Stimulated activated CD8-positive, alpha-beta memory T cell treated with anti-CD3 and anti-CD28 coated beads, Interleukin-4, amount 100 ng/mL, for 48 hours (primary cell): Measurements from ENCODE around the gene EFNA4.
A peak's percentile ranks its signal among the peaks of the same experiment; 100 is the strongest.

Source experiments
- DNase-seq: peaks from one replicate; pipeline ENCODE4 v3.0.0-alpha.2; 2020

EFNA4 gene

DNA sequence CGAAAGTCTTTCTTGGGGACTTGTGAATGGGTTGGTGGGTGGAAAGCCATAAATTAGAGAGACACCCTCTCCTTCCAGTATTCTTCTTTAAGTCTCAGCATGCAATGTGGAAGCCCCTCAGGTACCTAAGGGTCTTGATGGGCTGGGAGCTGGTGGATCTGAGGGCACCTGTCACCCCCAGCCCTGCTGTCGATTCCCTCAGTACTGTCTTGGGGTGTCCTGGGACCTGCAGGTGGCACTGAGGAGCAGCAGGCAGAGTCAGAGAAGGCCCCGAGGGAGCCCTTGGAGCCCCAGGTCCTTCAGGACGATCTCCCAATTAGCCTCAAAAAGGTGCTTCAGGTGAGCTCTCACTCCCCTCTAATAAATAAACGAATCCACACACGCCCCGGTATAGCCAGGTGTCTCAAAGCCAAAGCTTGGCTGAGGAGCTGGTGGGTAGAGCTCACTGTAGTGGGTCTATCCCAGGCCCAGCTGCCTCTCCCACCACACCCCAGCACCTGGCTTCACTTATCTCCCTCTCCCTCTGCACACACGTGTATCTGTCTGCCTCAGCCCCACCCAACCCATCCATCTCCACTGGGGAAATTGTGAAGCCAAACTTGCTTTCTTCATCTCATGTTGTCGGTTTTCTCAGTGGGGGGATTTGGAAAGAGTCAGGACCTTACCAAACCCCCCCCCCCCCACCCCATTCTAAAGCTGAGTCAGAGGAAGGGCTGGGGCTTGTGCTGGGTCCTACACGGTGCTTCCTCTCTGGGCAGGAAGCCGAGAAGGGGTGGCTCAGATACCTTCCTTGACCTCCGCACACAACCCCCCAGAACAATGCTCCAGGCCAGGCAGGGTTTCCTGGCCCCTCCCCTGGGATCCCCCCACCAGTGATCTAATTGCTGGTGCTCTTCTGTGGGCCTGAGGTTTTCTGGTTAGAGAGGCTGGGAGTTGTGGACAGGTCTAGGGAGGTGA lies 10.8 kb upstream of the EFNA4 start:
- peak; percentile 51 for DNase-seq

DNA sequence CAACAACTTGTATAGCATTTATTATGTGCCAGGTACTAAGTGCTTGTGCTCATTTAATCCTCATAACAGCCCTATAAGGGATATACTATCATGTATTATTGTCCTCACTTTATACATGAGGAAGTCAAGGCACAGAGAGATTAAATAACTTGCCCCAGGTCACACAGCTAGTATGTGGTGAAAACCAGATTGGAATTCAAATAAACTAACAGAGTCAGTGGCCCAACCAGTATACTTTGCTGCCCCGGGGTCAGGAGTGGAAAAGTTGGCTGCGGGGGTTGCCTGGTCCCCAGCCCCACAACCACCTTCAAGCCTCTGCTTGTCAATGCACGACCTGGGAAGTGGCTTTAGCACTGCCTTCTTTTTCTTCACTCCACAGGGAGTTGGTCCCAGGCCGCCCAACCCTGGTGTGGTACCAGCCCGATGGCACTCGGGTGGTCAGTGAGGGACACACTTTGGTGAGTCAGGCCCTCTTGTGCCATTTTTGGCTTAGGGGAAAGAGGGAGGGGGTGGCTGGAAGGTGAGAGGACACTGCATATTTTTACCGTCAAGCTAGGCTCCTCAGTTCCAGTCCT lies 9.9 kb upstream of the EFNA4 start:
- no peak for DNase-seq

DNA sequence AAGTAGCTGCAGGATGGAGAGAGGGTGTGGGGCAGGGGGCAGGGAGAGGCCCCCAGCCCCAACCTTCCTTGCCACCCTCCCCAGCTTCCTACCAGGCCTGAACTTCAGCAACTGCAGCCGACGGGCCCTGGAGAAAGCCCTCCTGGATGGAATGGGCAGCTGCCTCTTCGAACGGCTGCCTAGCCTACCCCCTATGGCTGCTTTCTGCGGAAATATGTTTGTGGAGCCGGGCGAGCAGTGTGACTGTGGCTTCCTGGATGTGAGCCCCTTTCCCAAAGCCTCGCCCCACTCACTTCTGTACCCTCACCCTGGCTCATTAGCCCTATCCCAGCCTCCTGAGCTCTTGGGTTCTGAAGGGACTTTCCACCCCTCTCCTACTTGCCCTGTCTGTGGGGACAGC lies 6.4 kb upstream of the EFNA4 start:
- DNase-seq, result no peak

DNA sequence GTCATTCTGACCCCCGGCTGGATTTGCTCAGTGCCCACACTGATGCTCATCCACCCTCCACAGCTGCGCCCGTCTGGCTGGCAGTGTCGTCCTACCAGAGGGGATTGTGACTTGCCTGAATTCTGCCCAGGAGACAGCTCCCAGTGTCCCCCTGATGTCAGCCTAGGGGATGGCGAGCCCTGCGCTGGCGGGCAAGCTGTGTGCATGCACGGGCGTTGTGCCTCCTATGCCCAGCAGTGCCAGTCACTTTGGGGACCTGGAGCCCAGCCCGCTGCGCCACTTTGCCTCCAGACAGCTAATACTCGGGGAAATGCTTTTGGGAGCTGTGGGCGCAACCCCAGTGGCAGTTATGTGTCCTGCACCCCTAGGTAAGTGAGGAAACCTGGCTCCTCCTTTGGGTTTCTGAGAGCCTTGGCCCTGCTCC lies 5.7 kb upstream of the EFNA4 start:
- DNase-seq, result no peak

DNA sequence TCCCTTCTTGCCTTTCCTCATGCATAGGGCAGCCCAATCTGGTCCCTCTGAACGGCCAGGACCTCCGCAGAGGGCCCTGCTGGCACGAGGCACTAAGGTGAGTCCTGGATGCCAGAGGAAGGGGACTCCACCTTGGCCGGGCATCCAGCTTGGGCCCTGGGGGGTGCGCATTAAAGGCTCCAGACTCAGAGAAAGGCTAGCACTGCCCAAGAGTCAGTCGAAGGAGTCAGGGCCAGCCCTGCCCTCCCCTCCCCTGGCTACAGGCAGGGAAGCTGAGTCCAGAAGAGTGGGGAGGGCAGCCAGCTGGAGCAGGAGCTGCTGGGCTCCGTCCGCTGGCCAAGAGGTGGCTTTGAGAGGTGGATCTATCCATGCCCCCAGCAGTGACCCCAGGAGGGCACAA lies 2.8 kb upstream of the EFNA4 start:
- DNase-seq, result no peak

DNA sequence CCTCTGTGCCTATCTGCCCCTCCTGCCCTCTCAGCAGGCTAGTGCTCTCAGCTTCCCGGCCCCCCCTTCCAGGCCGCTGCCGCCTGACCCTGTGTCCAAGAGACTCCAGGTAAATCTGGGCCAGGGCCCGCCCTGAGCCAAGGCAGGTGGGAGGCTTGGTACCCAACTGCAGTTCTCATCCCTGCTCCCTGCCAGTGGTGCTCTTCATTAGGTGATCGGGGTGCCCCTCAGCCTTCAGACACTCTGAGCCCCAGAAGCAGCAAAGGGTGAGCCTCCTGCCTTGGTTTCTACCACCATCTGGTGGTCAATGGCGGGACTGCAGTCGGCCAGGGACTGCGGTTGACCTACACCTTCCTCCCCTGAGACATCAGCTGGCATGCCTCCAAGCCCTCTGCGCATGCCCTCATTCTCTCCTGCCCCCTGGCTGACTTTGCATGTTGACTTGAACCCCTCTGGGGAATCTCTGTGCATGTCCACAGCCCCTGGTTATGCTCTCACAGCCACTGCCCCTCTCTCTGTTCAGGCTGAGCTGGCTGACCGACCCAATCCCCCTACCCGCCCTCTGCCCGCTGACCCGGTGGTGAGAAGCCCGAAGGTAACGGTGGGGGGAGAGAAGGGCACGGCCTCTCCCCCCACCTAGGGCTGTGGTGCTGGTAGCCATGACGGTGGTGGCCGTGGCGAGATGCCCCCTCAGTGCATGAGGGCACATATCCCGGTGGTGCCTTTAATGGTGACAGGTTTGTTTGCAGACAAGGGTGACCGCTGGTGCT lies 2.0 kb upstream of the EFNA4 start:
- DNase-seq, result peak; percentile 100

DNA sequence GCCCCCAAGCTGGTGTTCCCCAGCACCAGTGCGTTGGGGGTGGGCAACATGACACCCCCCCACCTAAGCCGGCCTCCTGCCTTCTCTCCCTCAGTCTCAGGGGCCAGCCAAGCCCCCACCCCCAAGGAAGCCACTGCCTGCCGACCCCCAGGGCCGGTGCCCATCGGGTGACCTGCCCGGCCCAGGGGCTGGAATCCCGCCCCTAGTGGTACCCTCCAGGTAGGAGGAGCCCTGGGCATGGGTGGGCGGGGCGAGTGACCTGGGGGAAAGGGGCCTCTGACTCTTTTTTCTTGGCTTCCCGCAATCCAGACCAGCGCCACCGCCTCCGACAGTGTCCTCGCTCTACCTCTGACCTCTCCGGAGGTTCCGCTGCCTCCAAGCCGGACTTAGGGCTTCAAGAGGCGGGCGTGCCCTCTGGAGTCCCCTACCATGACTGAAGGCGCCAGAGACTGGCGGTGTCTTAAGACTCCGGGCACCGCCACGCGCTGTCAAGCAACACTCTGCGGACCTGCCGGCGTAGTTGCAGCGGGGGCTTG lies 1.3 kb upstream of the EFNA4 start:
- no peak for DNase-seq

DNA sequence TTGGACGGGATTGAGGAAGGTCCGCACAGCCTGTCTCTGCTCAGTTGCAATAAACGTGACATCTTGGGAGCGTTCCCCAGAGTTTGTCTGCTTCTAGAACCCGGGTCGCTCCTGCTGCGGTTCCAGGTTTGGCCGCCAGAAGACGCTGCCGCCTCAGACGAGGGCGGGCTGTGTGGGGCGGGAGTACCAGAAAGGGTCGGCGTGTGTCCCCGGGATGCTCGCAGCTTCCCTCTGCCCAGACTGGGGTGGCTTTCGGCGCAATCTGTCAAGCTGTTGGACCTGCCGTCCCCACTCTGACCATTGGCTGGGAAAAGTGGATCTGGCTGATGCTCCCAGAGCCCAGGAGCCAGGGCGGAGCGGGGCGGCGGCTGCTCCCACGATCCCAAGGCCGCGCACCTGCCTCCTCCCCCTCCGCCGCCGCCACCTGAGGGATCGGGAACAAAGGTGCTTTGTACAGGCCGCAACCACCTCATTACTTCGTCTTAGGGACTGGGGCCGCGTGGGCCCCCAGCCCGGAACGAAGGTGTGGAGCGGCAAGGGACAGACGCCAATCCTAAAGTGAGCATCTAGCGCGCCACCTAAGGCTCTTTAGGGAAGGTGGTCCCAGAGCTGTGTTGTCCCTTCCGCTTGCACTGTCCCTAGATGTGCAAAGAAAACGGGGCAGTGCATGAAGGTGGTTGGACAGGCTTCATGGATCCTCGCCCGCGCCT lies 683 bp upstream of the EFNA4 start:
- peak; percentile 93 for DNase-seq

DNA sequence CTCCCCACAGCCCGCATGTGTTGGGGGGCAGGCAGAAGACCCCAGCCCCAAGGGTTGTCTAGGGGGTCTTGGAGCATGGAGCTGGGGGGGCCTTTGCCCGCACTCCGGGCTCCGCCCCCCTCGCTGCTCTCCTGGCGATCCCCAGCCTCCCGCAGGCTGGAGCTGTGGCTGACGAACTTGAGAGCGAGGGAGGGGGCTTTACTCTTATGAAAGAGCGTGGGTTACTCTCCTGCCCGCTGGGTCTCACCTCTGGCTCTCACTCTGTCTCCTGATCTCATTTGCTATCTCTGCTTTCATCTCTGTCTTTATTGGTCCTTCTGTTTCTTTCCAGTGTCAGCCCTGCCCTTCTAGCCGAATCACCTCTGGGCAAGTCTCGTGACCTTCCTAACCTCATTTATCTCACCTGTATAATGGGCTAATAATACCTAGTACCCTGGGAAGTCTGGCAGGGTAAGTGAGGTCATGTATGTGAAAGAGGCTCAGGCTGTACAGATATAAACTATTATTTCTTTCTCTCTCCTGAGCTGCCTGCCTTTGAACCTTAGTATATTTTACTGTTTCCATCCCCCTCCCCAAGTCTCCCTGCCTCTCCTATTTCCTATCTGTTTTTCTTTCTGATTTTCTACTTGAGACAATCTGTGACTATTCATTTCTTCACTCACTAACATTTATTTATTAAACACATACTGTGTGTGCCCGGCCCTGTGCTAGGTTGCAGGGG lies 731 bp downstream of the EFNA4 start:
- DNase-seq, result peak; percentile 43

DNA sequence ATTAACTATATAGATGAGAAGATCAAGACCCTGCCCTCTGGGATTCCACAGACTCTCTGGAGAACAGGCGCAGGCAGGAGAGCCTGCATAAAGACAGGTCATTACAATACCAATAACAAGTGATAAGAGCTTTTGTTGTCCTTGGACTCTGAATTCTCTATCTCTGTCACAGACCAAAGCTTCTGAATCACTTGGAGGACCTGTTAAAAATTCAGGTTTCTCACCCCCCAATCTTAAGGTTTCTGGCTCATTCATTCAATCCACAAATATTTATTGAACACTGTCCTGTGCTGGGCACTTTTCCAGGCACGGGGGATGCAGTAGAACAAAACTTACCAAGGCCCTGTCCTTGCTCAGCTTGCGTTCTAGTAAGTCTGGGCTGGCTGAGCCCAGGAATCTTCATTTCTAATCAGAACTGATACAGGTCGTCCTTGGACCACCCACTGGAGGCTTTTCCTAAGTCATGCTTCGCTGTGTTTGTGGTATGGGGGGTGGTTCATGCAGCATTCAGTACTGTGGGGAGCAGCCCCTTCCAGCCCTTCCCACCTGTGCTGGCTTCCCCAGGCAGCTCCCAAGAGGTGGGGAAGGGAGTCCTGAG lies 1.4 kb downstream of the EFNA4 start:
- no peak for DNase-seq

DNA sequence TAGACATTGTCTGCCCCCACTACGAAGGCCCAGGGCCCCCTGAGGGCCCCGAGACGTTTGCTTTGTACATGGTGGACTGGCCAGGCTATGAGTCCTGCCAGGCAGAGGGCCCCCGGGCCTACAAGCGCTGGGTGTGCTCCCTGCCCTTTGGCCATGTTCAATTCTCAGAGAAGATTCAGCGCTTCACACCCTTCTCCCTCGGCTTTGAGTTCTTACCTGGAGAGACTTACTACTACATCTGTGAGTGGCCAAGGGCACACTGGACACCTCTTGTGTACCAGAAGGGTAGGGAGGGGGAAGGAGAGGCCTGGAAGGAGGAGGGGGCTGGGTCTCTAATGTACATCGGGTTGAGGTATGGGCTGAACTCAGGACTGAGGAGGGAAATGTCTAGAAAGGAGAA lies 3.2 kb downstream of the EFNA4 start:
- DNase-seq, result no peak

DNA sequence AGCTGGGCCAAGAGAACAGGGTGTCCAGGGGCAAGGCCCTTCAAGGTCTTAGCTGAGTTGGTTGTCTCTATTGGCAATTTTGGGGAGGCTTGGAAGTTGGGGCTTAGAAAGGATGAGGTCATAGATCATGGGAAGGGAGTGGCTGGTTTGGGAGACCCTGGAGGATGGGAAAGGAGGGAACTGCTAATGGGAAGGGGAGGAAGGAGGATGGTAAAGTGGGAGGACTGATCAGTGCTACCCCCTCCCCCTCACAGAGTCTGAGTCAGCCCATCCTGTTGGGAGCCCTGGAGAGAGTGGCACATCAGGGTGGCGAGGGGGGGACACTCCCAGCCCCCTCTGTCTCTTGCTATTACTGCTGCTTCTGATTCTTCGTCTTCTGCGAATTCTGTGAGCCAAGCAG lies 5.1 kb downstream of the EFNA4 start:
- no peak for DNase-seq

DNA sequence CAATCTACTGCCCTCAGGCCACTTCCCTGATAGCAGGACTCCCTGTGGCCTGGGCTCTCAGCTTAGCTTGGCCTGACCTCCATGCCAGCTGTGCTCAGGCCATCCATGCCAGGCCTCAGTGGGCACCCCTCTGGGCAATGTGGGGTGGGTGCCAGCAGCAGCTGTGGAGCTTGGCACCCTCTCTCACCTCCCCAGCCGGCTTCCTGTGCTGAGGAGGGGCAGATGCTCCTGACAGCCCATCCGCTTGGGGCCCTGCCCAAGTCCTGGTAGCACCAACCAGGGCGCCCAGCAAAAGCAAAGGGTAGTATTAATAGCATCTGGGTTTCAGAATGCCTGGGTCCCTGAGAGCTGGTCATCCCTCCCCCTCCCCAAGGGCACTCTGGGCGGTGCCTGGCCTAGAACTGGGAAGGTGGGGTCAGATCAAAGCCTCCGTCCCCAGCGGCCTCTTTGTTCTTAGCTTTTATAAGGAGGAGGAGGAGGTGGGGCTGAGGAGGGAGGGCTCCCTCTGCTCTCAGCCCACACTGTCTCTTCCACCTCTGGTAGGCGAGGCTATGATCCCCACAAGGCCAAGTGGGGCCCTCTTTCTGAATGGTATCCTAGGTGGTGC lies 6.1 kb downstream of the EFNA4 start:
- DNase-seq, result no peak

DNA sequence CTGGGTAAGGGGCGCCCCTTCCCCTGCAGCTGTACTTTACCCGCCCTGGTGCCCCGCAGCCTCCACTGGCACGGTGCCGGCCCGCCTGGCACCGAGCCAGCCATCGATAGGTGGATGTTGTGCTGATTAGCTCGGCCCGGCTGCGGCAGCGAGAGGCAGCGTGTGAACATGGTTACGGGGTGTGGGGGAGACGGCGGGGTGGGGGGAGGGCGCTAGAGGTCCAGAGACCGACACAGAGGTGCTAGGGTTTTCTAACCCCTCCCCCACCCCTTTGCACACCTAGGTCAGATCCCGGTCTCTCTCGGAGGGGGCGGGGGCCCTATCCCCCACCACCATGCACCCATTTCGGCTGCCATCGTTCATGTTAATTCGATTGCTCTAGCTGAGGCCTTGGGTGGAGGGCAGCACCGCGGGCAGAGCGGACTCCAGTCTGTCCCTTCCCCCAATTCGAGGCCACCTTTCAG lies 6.7 kb downstream of the EFNA4 start:
- DNase-seq, result no peak

DNA sequence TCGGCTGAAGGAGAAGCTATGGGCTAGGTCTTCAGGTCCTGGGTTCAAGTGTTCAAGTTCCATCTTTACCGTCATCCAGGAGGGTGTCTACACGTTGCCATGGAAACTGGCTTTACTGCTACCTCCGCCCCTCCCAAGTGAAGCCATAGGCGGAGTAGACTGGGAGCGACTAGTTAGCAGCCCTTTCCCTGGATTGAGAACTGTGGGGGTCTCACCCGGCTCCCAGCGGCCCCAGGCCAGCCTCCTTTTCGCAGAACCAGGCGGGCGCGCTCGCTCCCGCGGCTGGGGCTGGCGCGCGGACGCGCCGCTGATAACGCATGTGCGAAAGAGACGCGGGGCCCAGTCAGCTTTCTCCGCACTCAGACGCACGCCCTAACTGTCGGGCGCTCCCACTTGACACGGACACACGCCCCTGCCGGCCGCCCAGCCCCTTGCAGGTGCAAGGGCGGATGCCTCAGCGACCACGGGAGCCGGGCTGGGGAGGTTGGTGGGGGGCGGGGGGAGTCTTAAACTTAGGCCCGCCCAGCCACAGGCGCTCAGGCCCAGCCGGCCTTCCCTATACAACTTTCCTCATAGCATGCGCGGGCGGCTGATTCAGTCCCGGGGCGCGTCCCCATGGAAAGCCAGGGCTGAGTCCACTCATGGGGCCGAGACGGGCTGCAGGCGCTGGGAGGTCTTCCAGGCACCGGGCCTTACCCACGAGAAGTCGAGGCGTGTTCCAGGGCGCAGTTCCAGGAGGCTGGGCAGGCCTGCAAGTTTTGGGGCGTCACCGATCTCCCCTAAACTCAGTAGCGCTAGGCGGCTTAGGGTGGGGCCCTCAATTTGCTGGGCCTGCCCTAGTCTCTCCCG lies 7.4 kb downstream of the EFNA4 start:
- DNase-seq, result peak; percentile 82

DNA sequence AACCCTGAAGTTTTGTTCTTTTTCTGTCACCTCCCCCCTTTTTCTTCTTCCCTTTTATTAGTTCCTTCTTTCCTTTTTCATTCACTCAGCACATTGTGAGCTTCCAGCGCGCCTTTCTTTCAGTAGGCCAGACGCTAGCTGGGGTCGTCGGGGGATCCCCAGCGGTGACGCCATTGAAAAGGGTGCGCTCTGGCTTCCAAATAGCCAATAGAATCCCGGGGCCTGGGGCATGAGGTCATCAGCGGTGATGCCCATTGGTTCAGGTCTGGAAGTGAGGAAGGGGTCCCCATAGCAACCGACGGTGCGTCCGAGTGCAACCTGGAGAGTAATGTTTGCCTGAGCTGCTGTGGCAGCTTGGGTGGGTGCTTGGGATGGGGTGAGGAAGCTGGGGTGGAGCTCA lies 8.2 kb downstream of the EFNA4 start:
- no peak for DNase-seq

DNA sequence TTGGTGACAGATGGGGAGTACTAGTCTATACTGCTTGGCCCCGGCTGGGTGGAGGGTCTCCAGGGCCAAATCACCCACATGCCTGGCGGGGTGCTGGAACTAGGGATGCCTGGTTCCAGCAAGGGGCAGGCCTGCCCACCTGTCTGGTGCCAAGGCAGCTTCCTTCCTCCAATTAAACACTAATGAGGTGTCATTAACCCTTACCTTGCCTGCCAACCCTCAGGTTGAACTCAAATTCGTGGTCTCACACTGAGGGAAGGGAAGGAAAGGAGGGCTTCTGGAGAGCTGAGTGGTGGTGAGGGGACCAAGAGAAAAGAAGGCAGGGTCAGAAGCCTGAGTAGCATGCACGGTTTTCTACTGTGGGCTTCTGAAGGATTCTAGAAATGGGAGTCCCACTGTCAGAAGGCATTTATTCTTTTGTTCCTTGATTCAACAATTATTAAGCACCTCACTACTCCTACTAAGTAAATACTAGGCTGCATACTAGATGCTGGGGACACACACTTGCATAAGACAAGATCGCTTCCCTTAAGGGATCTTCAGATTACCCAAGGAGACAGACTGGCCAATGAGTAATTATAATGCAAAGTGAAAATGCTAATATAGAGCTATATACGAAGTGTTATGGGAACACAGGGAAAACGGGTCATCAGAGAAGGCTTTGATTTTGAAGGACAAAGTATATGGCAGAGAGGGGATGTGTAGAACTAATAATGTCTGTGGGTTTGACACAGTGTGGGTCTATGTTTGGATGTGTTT lies 9.2 kb downstream of the EFNA4 start:
- DNase-seq, result no peak

DNA sequence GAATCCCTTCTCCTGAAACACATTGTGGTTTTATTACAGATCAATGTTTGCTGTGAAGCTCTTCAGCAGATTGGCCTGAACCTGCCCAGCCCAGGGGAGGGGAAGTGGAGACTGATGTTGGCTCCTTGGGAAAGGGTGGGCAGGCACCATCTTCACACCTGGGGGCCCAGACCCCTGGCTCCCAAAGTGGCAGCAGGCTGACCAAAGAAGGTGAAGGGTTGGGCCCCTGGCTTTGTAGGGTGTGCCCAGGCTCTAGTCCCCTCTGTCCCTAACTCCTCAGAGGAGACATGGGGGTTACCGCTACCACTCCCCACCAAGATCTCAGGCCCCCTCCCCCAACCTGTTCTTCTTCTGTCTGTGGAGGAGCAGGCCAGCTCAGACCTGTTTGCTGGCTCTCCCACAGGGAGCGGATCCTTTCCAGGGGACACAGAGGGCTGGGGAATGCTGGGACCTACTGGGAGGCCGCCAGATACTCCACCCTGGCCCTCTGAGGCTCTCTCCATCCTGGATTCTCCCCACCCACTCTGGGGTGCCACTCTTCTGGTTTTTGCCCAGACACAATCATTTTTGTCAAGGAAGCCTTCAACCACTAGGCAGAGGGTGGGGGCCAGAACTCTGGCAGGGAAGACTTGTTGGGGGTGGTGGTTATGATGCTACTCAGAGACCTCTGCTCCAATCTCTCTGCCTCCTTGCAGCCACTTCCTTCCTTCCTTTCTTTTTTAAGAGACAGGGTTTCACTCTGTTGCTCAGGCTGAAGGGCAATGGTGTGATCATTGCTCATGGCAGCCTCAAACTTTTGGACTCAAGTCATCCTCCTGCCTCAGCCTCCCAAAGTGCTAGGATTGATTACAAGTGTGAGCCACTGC lies 10.1 kb downstream of the EFNA4 start:
- DNase-seq, result no peak
